ENCODE results near the gene FIZ1.

The FIZ1 gene

DNA sequence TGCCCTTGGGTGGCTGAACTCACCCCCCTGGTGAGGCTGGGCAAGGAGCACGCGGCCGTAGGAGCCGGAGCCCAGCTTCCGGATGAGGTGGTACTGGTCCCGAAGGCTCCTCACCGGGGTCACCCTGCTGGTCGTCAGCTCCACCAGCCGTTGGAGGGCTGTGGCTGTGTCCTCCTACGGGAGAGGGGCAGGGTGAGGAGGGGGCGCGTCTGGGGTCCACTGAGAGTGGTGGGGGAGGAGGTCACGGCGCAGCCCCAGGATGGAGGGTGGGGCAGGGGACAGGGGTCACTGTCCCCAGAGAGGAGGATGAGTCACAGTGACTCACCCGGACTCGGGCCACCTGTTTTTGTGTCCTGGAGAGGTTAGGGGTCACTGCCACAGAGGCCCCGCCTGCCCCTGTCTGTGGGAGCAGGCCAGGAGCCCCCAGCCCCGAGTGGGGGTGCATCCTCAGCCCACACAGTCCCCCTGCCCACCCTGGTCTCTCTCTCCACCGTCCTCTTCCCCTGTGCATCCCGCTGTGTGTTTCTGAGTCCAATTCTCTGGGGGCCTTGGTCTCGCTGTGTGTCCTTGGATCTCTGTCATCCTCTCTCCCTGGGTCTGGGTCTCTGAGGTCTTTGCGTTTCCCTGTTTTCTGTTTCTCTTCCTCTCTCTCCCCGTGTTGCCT lies 54.4 kb downstream of the FIZ1 start:
- no peaks in the 10 kb centered on the region for H3K9me3 ChIP-seq (ENCODE audit: control insufficient read depth in 1 of 2, low read length in 2 of 2)
- no peak overlapping the region for H3K27ac ChIP-seq (ENCODE audit: low read length)
- peaks cover 0 to 13% of the 10 kb centered on the region in 2 donors for H3K4me1 ChIP-seq (ENCODE audit: control insufficient read depth in 1 of 2, insufficient read depth in 2 of 2, low read length in 2 of 2)
- H3K36me3 ChIP-seq (ENCODE audit: control insufficient read depth in 1 of 2, insufficient read depth in 2 of 2, low read length in 2 of 2): no peaks in the 10 kb centered on the region
- peaks cover 3% of the 10 kb centered on the region for H3K27me3 ChIP-seq (ENCODE audit: low read depth, low read length)
- no peak overlapping the region for H3K4me3 ChIP-seq (ENCODE audit: low read depth in 1 of 2, low read length in 2 of 2)

DNA sequence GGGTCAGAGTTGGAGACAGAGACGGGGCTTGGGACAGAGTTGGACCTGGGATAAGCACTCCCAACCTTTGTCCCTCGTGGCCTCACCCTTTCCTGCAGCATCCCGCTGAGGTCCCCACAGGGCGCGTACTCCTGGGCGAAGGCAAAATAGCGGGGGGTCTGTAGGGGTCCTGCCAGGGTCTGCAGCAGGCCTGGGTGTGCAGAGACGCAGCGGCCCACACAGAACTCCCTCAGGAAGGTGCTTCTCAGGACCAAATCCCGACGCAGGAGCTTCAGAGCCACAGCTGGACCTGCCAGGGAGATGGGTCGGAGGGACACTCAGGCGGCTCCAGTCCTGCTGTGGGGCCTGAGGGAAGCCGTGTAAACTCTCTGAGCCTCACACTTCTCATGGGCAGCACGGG lies 55.3 kb downstream of the FIZ1 start:
- H3K27me3 ChIP-seq (ENCODE audit: low read depth, low read length): no peaks in the 10 kb centered on the region
- H3K27ac ChIP-seq (ENCODE audit: low read length): no peak overlapping the region
- H3K9me3 ChIP-seq (ENCODE audit: control insufficient read depth in 1 of 2, low read length in 2 of 2): no peaks in the 10 kb centered on the region
- H3K36me3 ChIP-seq (ENCODE audit: control insufficient read depth in 1 of 2, insufficient read depth in 2 of 2, low read length in 2 of 2): no peaks in the 10 kb centered on the region
- peaks cover 0 to 13% of the 10 kb centered on the region in 2 donors for H3K4me1 ChIP-seq (ENCODE audit: control insufficient read depth in 1 of 2, insufficient read depth in 2 of 2, low read length in 2 of 2)
- no peak overlapping the region for H3K4me3 ChIP-seq (ENCODE audit: low read depth in 1 of 2, low read length in 2 of 2)

DNA sequence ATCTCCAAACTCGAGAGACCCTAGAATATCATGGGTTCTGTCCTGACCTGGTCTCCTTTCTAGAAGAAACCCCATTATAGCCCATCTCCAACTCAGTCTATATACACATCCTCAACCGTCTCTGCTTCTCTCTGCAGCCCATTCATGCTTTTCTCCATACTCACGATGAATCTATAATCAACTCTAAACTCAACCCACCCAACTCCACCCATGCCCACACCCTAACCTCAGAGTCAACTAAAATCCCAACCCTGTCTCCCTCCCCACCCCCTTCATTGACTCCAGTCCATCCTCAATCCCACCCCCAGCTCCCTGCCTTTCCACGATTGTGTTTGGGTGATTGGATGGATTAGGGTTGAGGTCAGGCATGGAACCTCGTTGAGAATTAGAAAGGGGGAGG lies 55.8 kb downstream of the FIZ1 start:
- no peaks in the 10 kb centered on the region for H3K27me3 ChIP-seq (ENCODE audit: low read depth, low read length)
- peaks cover 0 to 13% of the 10 kb centered on the region in 2 donors for H3K4me1 ChIP-seq (ENCODE audit: control insufficient read depth in 1 of 2, insufficient read depth in 2 of 2, low read length in 2 of 2)
- H3K27ac ChIP-seq (ENCODE audit: low read length): no peak overlapping the region
- no peaks in the 10 kb centered on the region for H3K36me3 ChIP-seq (ENCODE audit: control insufficient read depth in 1 of 2, insufficient read depth in 2 of 2, low read length in 2 of 2)
- H3K4me3 ChIP-seq (ENCODE audit: low read depth in 1 of 2, low read length in 2 of 2): no peak overlapping the region
- H3K9me3 ChIP-seq (ENCODE audit: control insufficient read depth in 1 of 2, low read length in 2 of 2): no peaks in the 10 kb centered on the region

DNA sequence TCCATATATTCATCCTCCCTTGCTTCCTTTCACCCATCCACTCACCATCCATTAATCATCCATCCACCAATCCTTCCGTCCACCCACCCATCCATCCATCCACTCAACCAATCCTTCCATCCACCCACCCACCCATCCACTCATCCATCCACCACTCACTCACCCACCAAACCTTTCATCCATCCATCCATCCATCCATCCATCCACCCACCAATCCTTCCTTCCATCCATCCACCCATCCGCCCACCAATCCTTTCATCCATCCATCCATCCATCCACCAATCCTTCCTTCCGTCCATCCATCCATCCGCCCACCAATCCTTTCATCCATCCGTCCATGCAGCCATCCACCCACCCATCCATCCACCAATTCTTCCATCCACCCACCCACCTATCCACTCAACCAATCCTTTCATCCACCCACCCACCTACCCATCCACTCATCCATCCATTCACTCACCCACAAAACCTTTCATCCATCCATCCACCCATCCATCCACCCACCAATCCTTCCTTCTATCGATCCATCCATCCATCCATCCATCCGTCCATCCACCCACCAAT lies 56.9 kb downstream of the FIZ1 start:
- H3K27me3 ChIP-seq (ENCODE audit: low read depth, low read length): no peaks in the 10 kb centered on the region
- no peak overlapping the region for H3K27ac ChIP-seq (ENCODE audit: low read length)
- H3K4me1 ChIP-seq (ENCODE audit: control insufficient read depth in 1 of 2, insufficient read depth in 2 of 2, low read length in 2 of 2): peaks cover 0 to 13% of the 10 kb centered on the region in 2 donors
- H3K9me3 ChIP-seq (ENCODE audit: control insufficient read depth in 1 of 2, low read length in 2 of 2): no peaks in the 10 kb centered on the region
- no peak overlapping the region for H3K4me3 ChIP-seq (ENCODE audit: low read depth in 1 of 2, low read length in 2 of 2)
- H3K36me3 ChIP-seq (ENCODE audit: control insufficient read depth in 1 of 2, insufficient read depth in 2 of 2, low read length in 2 of 2): no peaks in the 10 kb centered on the region
